ENCODE results near the gene GNG7.
"Not testable (repeated sequence)": the region's sequence is repeated elsewhere in the genome, so short reads cannot be mapped to it uniquely, and the experiment has no call there.

Gene GNG7

DNA sequence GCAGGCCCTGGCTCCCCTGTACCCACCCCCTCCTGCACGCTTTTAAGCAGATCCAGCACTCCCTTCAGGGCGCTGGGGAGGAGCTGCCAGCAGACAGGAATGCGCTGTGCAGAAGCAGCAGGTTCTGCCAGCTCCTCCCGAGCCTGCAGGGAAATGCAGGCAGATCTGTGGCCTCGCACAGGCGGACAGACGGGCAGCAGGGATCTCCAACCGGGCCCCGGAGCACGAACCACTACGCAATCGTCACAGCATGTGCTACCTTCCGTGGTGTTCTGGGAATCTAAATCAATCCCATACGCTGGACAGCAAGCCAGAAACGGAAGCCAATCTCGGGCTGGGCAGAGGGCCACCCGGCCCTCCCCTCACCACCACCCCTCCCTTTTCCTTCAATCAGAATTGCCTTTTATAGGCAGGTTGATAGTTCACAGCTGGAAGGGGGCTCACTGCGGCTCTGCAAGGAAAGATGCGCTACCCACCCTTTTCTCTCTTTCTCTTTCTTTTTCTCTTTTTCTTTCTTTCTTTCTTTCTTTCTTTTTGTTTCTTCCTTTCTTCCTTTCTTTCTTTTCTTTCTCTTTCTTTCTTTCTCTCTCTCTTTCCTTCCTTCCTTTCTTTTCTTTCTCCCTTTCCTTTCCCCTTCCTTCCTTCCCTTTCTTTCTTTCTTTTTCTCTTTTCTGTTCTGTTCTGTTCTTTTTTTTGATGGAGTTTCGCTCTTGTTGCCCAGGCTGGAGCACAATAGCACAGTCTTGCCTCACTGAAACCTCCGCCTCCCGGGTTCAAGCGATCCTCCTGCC, 99.9 kb downstream of the GNG7 start:
- DNase-seq (ENCODE audit: low read depth) = peak; percentile 99

- DNase-seq (ENCODE audit: low read depth) = no peak
Observed at GRCh38 chr19:2600914-2601870, 101.3 kb downstream of the GNG7 start.

DNA sequence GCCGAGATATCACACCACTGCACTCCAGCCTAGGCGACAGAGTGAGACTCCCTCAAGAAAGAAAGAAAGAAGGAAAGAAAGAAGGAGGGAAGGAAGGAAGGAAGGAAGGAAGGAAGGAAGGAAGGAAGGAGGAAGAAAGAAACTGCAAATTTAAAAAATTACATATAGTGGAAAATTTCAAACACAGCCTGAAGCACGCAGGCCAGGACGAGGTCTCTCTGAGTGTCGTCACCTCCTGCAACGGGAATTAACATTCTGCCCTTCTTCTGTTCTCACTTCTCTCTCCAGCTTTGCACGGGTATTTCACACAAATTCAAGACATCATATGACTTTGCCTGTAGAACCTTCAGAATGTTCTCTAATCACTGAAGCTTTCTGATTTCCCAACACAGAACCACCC, 108.2 kb downstream of the GNG7 start:
- DNase-seq (ENCODE audit: low read depth) = no peak

DNA sequence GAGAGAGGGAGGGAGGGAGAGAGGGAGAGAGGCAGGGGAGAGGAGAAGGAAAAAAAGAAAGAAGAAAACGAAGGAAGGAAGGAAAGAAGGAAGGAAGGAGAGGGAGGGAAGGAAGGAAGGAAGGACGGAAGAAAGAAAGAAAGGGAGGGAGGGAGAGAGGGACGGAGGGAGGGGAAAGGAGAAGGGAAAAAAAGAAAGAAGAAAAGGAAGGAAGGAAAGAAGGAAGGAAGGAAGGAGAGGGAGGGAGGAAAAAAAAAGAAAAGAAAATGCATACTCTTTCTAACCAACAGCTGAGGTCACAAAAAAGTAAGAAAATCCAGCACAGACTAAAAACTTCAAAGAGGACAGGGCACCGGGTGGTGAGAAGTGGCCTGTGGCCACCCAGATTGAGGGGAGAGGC, 109.7 kb downstream of the GNG7 start:
- DNase-seq (ENCODE audit: low read depth) = no peak

DNA sequence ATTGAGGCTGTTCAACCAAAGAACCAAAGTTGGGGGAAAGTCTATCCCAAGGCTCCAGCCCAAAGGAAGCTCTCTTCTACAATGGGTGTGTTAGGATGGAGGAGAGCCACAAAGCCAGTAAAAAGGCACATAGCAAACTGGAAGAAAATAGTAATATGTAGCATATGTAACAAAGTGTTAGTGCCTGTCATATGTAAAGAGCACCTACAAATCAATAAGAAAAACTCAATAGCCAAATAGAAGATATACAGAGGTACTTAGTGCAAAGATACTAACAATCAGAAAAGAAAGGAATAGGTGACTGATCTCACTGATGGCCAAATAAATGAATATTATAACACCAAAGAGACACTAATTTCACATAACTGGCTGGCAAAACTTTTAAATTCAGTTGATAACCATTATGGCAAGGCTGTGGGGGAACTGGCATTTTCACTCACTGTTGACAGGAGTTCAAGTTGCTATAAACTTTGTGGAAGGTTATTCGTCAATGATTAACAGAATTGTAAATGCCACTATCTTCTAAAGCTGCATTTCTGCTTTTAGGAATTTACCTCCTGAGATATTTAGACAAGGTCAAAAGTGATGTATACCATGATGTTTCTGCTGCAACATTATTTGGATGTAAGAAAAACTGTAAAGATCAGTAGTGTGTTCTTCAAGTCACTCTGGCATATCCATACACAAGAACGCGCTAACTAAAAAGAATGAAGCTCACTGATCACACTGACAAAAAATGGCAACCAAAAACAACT, 110.8 kb downstream of the GNG7 start:
- no peak for DNase-seq (ENCODE audit: low read depth)

GRCh38 chr19:2590630-2591399, 111.7 kb downstream of the GNG7 start:
- DNase-seq (ENCODE audit: low read depth) = no peak

GRCh38 chr19:2589441-2589840, 113.1 kb downstream of the GNG7 start:
- DNase-seq (ENCODE audit: low read depth) = no peak

DNA sequence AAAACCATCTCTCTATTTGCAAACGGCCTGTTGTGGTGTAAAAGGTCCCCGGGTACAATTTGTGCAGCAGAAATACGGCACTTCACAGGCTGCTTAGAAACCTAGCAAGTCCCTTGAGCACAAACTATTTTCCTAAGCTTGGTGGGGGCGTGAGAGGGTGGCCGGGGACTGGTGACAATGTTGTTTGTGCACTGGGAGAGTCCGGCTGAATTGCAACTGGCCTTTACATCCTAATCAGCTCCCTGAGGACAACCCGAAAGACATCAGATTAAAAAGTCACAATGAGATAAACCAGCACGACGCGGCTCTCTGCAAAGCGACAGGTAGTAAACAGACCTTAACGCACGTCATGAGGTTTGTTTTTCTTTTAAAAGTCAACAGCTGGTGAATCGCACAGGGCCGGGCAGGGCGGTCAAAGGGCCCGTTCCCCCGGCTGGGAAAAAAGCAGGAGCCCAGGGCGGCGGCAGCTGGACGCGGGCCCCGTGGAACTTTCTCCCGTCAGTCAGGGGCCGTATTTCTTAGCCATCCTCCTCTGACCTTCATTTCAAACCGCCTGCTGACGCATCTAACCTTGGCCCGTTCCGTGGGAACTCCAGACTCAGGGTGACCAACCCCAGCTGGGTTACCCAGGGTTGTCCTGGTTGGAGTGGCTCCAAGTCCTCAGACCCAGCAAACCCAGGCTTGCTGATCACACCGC, 114.3 kb downstream of the GNG7 start:
- DNase-seq (ENCODE audit: low read depth) = no peak

DNA sequence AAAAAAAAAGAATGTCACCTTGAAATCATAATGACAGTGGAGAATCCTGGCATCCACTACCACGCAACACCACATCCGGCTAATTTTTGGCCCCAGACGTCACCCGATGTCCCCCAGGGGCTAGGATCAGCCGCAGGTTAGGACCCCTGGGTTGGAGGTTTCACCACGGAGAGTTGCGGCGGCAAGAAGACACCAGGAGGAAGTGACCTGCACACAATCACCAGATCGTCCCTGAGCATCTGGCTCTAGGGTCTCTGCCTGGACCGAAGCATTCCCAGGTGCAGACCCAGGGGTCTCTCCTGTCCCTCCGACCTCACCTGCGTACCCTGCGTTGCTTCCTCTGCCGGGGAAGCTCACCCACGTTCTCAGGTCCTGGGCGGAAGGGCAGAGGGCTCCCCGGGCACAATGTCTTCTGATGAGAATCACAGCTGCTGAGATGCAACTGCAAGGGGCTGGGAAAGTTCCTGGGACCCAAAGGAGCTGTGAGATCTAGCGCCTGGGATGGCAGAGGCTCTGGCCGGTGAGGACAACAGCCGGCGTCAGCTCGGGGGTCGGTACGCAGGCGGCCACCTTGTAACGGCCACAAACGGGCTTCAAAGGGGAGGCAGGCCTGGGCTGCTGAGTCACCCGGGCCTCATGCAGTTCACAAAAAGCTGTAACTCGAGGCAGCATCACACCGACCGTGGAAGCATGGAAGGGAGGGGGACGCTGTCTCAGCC, 115.3 kb downstream of the GNG7 start:
- no peak for DNase-seq (ENCODE audit: low read depth)

DNA sequence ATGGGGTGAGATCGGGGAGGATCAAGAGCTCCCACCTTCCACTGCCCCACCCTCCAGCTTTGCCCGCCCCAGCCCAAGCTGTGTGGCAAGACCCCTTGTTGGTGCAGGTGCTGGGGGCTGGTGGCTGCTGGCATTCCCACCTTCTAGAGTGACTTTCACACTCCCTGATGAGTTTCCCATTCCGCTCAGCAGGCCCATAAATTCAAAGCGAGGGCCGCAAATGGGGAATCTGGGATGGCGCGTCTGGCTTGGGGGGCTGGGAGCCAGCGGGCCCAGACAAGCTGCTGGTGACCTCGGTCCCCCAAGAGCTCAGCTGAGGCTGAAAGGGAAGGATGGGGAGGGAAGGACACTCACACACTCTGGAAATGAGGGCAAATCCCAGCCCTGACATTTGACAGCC, 116.3 kb downstream of the GNG7 start:
- DNase-seq (ENCODE audit: low read depth) = no peak

DNA sequence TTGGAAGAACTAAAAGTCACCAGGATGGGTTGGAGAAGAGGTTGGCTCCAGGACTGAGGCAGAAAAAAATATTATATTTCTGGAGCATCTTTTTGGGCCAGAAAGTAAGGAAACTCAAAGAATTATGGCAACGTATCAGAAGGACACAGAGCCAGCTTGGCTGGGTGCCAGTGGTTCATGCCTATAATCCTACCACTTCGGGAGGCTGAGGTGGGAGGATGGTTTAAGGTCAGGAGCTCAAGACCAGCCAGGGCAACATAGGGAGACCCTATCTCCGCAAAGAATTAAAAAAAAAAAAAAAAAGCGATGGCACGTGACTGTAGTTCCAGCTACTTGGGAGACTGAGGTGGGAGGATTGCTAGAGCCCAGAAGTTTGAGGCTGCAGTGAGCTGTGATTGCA, 118.5 kb downstream of the GNG7 start:
- no peak for DNase-seq (ENCODE audit: low read depth)

DNA sequence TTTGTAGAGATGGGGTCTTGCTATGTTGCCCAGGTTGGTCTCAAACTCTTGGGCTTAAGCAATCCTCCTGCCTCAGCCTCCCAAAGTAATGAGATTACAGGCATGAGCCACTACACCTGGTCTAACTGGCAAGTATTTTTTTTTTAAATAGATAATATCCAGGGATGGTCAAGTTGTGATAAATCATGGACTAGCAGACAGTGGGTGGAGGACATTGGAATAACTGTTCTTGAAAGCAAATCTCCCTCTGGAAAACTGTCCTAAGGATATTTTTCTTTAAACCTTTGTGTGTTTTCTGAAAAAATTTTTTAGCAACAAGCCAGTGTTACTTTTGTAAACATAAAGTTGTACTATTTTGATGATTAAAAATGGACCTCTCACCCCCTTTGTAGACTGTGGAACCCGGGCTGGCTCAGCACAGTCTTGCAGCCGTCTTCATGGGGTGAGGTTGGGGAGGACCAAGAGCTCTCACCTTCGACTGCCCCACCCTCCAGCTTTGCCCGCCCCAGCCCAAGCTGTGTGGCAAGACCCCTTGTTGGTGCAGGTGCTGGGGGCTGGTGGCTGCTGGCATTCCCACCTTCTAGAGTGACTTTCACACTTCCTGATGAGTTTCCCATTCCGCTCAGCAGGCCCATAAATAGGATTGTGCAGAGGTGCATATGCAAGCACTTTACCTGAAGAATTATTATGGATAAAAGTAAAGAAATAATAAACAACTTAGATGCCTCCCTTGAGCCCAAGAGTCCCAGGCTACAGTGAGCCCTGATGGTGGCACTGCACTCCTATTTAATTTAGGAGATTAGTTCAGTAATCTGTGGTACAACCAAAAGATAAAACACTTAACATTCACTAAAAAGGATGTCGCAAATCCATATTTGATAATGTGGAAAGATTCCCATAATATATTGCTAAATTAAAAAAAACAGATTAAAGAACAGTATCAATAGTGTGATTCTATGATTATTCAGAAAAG, 119.2 kb downstream of the GNG7 start:
- DNase-seq (ENCODE audit: low read depth) = no peak

- DNase-seq (ENCODE audit: low read depth) = not testable (repeated sequence)
Observed at GRCh38 chr19:2580396-2580795, 122.1 kb downstream of the GNG7 start.

DNA sequence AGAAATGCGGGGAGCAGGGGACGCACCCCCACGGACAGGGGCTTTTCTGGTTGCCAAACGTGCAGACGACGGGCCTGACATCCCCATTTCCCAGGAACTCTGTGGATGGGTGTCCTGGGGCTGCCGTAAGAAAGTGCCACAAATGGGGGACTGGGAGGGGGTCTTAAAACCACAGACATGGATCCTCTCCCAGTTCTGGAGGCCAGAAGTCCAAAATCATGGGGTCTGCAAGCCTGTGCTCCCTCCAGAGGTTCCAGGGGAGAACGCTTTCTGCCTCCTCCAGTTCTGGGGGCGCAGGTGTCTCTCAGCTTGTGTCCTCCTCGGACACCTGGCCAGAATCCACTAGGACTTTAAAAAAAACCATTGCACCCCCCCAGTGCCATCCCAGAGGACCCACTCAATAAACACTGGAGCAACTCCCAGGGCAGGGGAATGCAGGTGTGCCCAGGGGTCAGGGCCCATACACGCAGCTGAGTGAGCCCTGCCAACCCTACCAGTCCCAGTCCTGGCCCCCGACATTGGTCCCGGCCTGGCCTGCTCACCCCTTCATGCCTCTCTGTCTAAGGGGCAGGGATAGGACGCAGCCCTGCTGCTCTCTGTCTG, 122.7 kb downstream of the GNG7 start:
- no peak for DNase-seq (ENCODE audit: low read depth)

DNA sequence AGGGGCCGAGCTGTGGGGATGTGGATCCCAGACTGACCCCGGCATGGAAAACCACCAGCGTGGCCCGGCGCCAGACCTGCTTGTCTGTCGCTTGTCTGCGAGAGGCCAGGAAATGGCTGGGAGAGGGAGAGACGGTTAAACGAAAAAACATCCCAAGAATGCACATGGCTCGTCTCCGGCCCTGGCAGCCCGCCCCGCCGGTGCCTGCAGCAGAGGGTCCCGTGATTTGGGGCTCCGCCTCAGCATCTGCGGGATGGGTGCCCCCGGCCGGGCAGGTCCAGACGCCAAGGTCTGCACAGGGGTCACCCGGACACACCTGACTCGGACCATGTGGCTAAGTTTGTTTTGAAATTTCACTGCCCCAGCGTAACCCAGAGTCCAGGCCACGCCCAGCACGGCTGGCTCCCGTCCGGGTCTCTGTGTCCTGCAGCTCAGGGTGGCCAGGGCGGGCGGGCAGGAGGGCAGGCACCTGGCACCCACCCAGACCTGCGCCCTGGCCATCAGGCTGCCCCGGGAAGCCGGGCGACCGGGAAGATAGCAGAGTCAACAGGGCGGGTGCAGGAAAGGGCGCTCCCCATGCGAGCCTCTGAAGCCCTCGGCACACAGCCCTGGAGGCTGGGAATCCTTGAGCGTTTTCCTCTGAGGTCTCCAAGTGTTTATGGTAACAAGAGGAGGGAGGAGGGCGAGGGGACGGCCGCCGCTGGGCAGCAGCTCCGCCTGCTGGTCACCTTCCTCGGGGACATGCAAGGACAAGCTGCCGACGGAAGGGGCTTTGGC, 123.4 kb downstream of the GNG7 start:
- peak; percentile 91 for DNase-seq (ENCODE audit: low read depth)

- peak; percentile 66 for DNase-seq (ENCODE audit: low read depth)
Observed at GRCh38 chr19:2578391-2578890, 124.1 kb downstream of the GNG7 start.

GRCh38 chr19:2577722-2578335, 124.7 kb downstream of the GNG7 start:
- DNase-seq (ENCODE audit: low read depth) = no peak
